K562 (cell line): ENCODE measurements around the gene HHATL. TPM values are rescaled to one million over a fixed set of nuclear protein-coding genes. Genes with fewer than 3 reads are reported as not detected.

Experiments used
- CBFA2T2 ChIP-seq: fragments of 450-650 bp; conservative IDR thresholded peaks from 2 replicates; pipeline ENCODE4 v1.6.1; 2017; ENCODE audit warnings: mild to moderate bottlenecking
- CBX3 ChIP-seq, 2 experiments: IDR thresholded peaks; 1 replicate in 1 of 2; 2 replicates in 1 of 2; pipeline ENCODE4 v1.6.1; 2012; ENCODE audit warnings: inconsistent platforms in 2 of 2, low read length in 2 of 2, borderline replicate concordance in 1 of 2, control low read depth in 1 of 2
- CREM ChIP-seq: IDR thresholded peaks from 2 replicates; pipeline ENCODE4 v1.6.1; 2014; ENCODE audit warnings: antibody characterized with exemption, low read depth
- DNMT1 ChIP-seq: fragments of 450-650 bp; IDR thresholded peaks from 2 replicates; pipeline ENCODE4 v1.6.1; 2016; ENCODE audit warnings: antibody characterized with exemption, mild to moderate bottlenecking
- FIP1L1 ChIP-seq: fragments of 200-400 bp; formaldehyde crosslinking; IDR thresholded peaks from 2 replicates; pipeline ENCODE4 v1.6.1; 2018; ENCODE audit warnings: mild to moderate bottlenecking, low read depth, low read length; ENCODE audit not compliant: poor library complexity, severe bottlenecking
- KHSRP ChIP-seq: fragments of 450-650 bp; IDR thresholded peaks from 2 replicates; pipeline ENCODE4 v1.6.1; 2017
- LARP7 ChIP-seq: fragments of 450-650 bp; IDR thresholded peaks from 2 replicates; pipeline ENCODE4 v1.6.1; 2016
- PML ChIP-seq: IDR thresholded peaks from 2 replicates; pipeline ENCODE4 v1.6.1; 2012; ENCODE audit warnings: low read length, inconsistent platforms
- POLR2G ChIP-seq: fragments of 200-400 bp; formaldehyde crosslinking; IDR thresholded peaks from 2 replicates; pipeline ENCODE4 v1.6.1; 2017; ENCODE audit warnings: low read depth, mild to moderate bottlenecking, antibody characterized with exemption, low read length, moderate library complexity
- POLR3A ChIP-seq: IDR thresholded peaks from 2 replicates; pipeline ENCODE4 v1.6.1; 2011; ENCODE audit warnings: borderline replicate concordance, mild to moderate bottlenecking, moderate library complexity; ENCODE audit not compliant: insufficient read length, insufficient read depth; ENCODE audit errors: extremely low read depth
- RAD21 ChIP-seq, 2 experiments: fragments of 250-450 bp in 1 of 2; fragments of 450-650 bp in 1 of 2; sonication (Bioruptor Pico) in 1 of 2; formaldehyde crosslinking in 1 of 2; IDR thresholded peaks in 1 of 2; conservative IDR thresholded peaks in 1 of 2; 2 replicates each; pipeline versions ENCODE4 v1.4.0 to v1.8.0; 2020 to 2022; ENCODE audit warnings: mild to moderate bottlenecking in 2 of 2, moderate library complexity in 1 of 2
- SNRNP70 ChIP-seq: fragments of 200-400 bp; formaldehyde crosslinking; optimal IDR thresholded peaks from 2 replicates; pipeline ENCODE3; 2017; ENCODE audit warnings: low read depth, low read length
- TEAD1 ChIP-seq, 2 experiments: fragments of 450-650 bp in 1 of 2; sonication (generic) in 1 of 2; formaldehyde crosslinking; IDR thresholded peaks; 2 replicates each; pipeline versions ENCODE4 v1.4.0 to v1.8.0; 2020 to 2022; ENCODE audit warnings: mild to moderate bottlenecking in 2 of 2, missing genetic modification reagents in 1 of 2
- ZKSCAN3 ChIP-seq: fragments of 250-450 bp; sonication (Bioruptor Pico); IDR thresholded peaks from 2 replicates; pipeline ENCODE4 v1.4.0; 2020
- ZNF12 ChIP-seq: sonication (generic); formaldehyde crosslinking; IDR thresholded peaks from 2 replicates; pipeline ENCODE4 v1.4.0; 2020; ENCODE audit warnings: mild to moderate bottlenecking, missing genetic modification reagents
- ZNF184 ChIP-seq: sonication (generic); formaldehyde crosslinking; IDR thresholded peaks from 2 replicates; pipeline ENCODE4 v1.5.0; 2020; ENCODE audit warnings: missing genetic modification reagents
- ZNF23 ChIP-seq: fragments of 250-450 bp; sonication (Bioruptor Pico); IDR thresholded peaks from 2 replicates; pipeline ENCODE4 v1.4.0; 2020; ENCODE audit warnings: mild to moderate bottlenecking
- polyA plus RNA-seq, 8 experiments: library from polyadenylated mRNA; depleted of rRNA in 4 of 8; stranded (reverse) in 5 of 8; unstranded in 3 of 8; fragments of >200 nt; fragmentation: Nextera tagmentation in 2 of 8; fragmentation: Illumina TruSeq in 1 of 8; extraction: Ambion mirVana in 2 of 8; extraction: Trizol in 1 of 8; gene quantifications; 2 replicates each; pipeline versions ENCODE4 v1.2.1 to v1.2.3, GENCODE V29; 2011 to 2014; ENCODE audit warnings: inconsistent platforms in 1 of 8, missing spikeins in 1 of 8
- total RNA-seq, 7 experiments: library from RNA; depleted of rRNA in 6 of 7; stranded (reverse); fragments of >200 nt in 6 of 7; fragmentation: Illumina TruSeq in 2 of 7; extraction: Trizol in 2 of 7; gene quantifications; 2 replicates each; pipeline versions ENCODE4 v1.2.1 to v1.2.3, GENCODE V29; 2011 to 2021; ENCODE audit warnings: low replicate concordance in 1 of 7
- TF ChIP-seq, protein P1 (sequence below): fragments of 450-650 bp; IDR thresholded peaks from 2 replicates; pipeline ENCODE4 v1.6.1; 2018; ENCODE audit not compliant: partially characterized antibody
- TF ChIP-seq, protein P2 (sequence below), 3 experiments: fragments of 200-800 bp in 1 of 3; sonication (Bioruptor generic) in 1 of 3; sonication (generic) in 1 of 3; formaldehyde crosslinking in 1 of 3; IDR thresholded peaks; 2 replicates each; pipeline versions ENCODE4 v1.6.1 to v1.8.0; 2016 to 2022; ENCODE audit warnings: mild to moderate bottlenecking in 2 of 3, missing compliant biosample characterization in 2 of 3, missing genetic modification characterization in 2 of 3, missing genetic modification reagents in 1 of 3
- TF ChIP-seq, protein P3 (sequence below): sonication (generic); formaldehyde crosslinking; IDR thresholded peaks from 2 replicates; pipeline ENCODE4 v1.9.0; 2022; ENCODE audit warnings: mild to moderate bottlenecking, missing genetic modification reagents
- TF ChIP-seq, protein P4 (sequence below): IDR thresholded peaks from 2 replicates; pipeline ENCODE4 v1.6.1; 2016; ENCODE audit warnings: missing genetic modification characterization, missing compliant biosample characterization

HHATL gene
- total and polyA plus RNA-seq, 9 of the 15 experiments (the other 6 are each of a cell fraction or from before 2014, with no cell fraction given) = not detected

DNA sequence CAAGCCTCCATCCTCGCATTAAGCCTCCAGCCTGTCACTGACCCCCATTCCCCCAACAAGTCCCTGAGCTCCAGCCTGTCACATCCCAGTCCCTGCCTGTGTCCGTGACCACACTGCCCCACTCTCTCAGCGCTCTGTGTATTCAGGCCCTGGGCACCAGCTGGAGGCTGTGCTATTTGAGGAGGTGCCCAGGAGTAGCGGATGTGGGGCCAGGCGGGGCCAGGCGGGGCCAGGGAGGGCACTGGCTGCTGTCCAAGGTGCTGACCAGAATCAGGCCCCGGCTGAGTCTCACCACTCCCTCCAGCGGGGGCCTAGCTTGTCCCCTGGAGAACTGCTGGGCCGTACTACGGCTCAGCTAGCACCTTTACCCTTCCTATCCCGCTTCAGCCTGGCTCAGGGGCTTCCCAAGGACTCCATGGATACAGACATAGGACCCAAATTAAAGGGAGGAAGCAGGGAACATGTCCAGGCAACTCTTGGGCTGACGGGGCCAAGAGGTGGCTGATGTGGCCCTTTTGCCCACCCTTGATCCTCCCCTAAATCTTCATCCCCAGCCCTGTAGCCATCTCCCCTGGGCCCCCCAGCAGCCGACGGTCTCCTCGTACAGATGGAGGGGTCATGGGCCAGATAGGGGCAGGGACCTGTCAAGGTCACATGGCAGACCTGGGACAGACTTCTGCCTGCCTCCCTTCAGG is 1.1 kb downstream of the HHATL start (continued):
- TF ChIP-seq CREM (peak; percentile 18; the same call in 1 of the 2 replicates), KHSRP (no peak), RAD21 (CRISPR knock-in tag; conservative IDR thresholded peaks at IDR 0.05 in 1 of 2, IDR thresholded peaks at IDR 0.05 in 1 of 2) (no peak), CBX3 (IDR thresholded peaks at IDR 0.05; ENCODE audit: borderline replicate concordance in 1 of 2, low read length in 2 of 2) (no peak), ZKSCAN3 (CRISPR knock-in tag) (no peak), ZNF23 (CRISPR knock-in tag) (no peak), DNMT1 (no peak), SNRNP70 (no peak), POLR3A (no peak), ZNF12 (CRISPR knock-in tag) (peak; percentile 43; the same call in 1 of the 2 replicates), TEAD1 (CRISPR knock-in tag; IDR thresholded peaks at IDR 0.05) (peak; percentile 16 to 80; a peak in 1 of 4 replicates), POLR2G (no peak), FIP1L1 (no peak), CBFA2T2 (no peak), ZNF184 (CRISPR knock-in tag) (no peak), PML (no peak), LARP7 (no peak)
- TF ChIP-seq, protein P1, sequence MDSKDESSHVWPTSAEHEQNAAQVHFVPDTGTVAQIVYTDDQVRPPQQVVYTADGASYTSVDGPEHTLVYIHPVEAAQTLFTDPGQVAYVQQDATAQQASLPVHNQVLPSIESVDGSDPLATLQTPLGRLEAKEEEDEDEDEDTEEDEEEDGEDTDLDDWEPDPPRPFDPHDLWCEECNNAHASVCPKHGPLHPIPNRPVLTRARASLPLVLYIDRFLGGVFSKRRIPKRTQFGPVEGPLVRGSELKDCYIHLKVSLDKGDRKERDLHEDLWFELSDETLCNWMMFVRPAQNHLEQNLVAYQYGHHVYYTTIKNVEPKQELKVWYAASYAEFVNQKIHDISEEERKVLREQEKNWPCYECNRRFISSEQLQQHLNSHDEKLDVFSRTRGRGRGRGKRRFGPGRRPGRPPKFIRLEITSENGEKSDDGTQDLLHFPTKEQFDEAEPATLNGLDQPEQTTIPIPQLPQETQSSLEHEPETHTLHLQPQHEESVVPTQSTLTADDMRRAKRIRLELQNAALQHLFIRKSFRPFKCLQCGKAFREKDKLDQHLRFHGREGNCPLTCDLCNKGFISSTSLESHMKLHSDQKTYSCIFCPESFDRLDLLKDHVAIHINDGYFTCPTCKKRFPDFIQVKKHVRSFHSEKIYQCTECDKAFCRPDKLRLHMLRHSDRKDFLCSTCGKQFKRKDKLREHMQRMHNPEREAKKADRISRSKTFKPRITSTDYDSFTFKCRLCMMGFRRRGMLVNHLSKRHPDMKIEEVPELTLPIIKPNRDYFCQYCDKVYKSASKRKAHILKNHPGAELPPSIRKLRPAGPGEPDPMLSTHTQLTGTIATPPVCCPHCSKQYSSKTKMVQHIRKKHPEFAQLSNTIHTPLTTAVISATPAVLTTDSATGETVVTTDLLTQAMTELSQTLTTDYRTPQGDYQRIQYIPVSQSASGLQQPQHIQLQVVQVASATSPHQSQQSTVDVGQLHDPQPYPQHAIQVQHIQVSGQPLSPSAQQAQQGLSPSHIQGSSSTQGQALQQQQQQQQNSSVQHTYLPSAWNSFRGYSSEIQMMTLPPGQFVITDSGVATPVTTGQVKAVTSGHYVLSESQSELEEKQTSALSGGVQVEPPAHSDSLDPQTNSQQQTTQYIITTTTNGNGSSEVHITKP = no peak
- TF ChIP-seq, protein P2, sequence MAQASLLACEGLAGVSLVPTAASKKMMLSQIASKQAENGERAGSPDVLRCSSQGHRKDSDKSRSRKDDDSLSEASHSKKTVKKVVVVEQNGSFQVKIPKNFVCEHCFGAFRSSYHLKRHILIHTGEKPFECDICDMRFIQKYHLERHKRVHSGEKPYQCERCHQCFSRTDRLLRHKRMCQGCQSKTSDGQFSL (CRISPR knock-in tag; IDR thresholded peaks at IDR 0.05) = no peak
- TF ChIP-seq, protein P2 (tag; IDR thresholded peaks at IDR 0.05) = no peak
- TF ChIP-seq, protein P3, sequence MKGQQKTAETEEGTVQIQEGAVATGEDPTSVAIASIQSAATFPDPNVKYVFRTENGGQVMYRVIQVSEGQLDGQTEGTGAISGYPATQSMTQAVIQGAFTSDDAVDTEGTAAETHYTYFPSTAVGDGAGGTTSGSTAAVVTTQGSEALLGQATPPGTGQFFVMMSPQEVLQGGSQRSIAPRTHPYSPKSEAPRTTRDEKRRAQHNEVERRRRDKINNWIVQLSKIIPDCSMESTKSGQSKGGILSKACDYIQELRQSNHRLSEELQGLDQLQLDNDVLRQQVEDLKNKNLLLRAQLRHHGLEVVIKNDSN (CRISPR knock-in tag) = 0 out of 2 replicates have a peak, but pooled peaks have one; percentile 22
- TF ChIP-seq, protein P4, sequence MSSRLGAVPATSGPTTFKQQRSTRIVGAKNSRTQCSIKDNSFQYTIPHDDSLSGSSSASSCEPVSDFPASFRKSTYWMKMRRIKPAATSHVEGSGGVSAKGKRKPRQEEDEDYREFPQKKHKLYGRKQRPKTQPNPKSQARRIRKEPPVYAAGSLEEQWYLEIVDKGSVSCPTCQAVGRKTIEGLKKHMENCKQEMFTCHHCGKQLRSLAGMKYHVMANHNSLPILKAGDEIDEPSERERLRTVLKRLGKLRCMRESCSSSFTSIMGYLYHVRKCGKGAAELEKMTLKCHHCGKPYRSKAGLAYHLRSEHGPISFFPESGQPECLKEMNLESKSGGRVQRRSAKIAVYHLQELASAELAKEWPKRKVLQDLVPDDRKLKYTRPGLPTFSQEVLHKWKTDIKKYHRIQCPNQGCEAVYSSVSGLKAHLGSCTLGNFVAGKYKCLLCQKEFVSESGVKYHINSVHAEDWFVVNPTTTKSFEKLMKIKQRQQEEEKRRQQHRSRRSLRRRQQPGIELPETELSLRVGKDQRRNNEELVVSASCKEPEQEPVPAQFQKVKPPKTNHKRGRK (tag) = no peak
